HepG2 (cell line): Measurements from ENCODE around the gene LIMCH1. TPM values are rescaled to one million over a fixed set of nuclear protein-coding genes. Genes with fewer than 3 reads are reported as not detected.

Experiments used
- ATAC-seq: fragments of 200-7000 bp; cut with Tn5 transposase; 3 replicates; pipeline ENCODE4 v1.9.1; 2020; ENCODE audit warnings: mild to moderate bottlenecking, moderate library complexity
- BruUV-seq: library from RNA; stranded (reverse); fragments of 400-500 nt; replicated peaks from 2 replicates; lab custom pipeline; 2021; lab: Mats Ljungman, UMichigan
- CTCF ChIA-PET: fragments of 300-600 bp; formaldehyde crosslinking; extraction: SDS; loops from one replicate; lab custom pipeline; 2021; ENCODE audit warnings: low total read pairs, inconsistent platforms, low intra/inter-chr PET ratio; lab: Yijun Ruan, JAX
- POLR2A ChIA-PET: fragments of 350-600 bp; sonication (Branson Sonifier 250); formaldehyde crosslinking; loops from one replicate; lab custom pipeline; 2020; ENCODE audit warnings: antibody characterized with exemption, inconsistent platforms; lab: Yijun Ruan, JAX
- DNase-seq: peaks from one replicate; pipeline ENCODE4 v3.0.0-alpha.2; 2015; ENCODE audit warnings: low spot score
- FAIRE-seq: peaks from 3 replicates; lab custom pipeline; 2011; peaks lifted over from hg19 to GRCh38; lab: Jason Lieb, UNC
- H2AFZ ChIP-seq: one replicate; pipeline ENCODE4 v1.6.1; 2011; ENCODE audit warnings: low read length, inconsistent platforms
- H3K27ac ChIP-seq: fragments of 300-600 bp; 3 replicates; pipeline ENCODE4 v1.8.0; 2011; ENCODE audit warnings: mixed run types, mild to moderate bottlenecking, mixed read lengths, low read length, inconsistent platforms; ENCODE audit not compliant: insufficient read depth; ENCODE audit errors: extremely low read length
- H3K27me3 ChIP-seq, 2 experiments: fragments of 200-600 bp in 1 of 2; 2 replicates in 1 of 2; 3 replicates in 1 of 2; pipeline versions ENCODE4 v1.6.0 to v1.8.0; 2011; ENCODE audit warnings: low read length in 2 of 2, mild to moderate bottlenecking in 2 of 2, moderate library complexity in 2 of 2, inconsistent platforms in 1 of 2; ENCODE audit not compliant: insufficient read depth in 2 of 2, control insufficient read depth in 1 of 2
- H3K36me3 ChIP-seq, 2 experiments: fragments of 200-600 bp in 1 of 2; replicated peaks in 1 of 2; 2 replicates in 1 of 2; 3 replicates in 1 of 2; pipeline versions ENCODE4 v1.5.1 to v1.8.0; 2011; ENCODE audit warnings: low read length in 2 of 2, inconsistent platforms in 1 of 2; ENCODE audit not compliant: insufficient read depth in 2 of 2, control insufficient read depth in 1 of 2
- H3K4me1 ChIP-seq: 2 replicates; pipeline ENCODE4 v1.5.1; 2012; ENCODE audit warnings: low read length, inconsistent platforms; ENCODE audit not compliant: insufficient read depth
- H3K4me2 ChIP-seq: 2 replicates; pipeline ENCODE4 v1.6.0; 2011; ENCODE audit warnings: low read depth, low read length, inconsistent platforms
- H3K4me3 ChIP-seq, 3 experiments: fragments of 200-600 bp in 1 of 3; sonication (generic), shearing (Covaris generic) in 1 of 3; replicated peaks in 1 of 3; 2 replicates each; pipeline ENCODE4 v1.5.1; 2011 to 2016; ENCODE audit warnings: low read length in 3 of 3, inconsistent platforms in 2 of 3, low read depth in 2 of 3, mild to moderate bottlenecking in 2 of 3, control low read depth in 1 of 3, mixed read lengths in 1 of 3; ENCODE audit not compliant: insufficient read depth in 1 of 3
- H3K79me2 ChIP-seq: one replicate; pipeline ENCODE4 v1.6.1; 2011; ENCODE audit warnings: low read length, inconsistent platforms; ENCODE audit not compliant: insufficient read depth
- H3K9ac ChIP-seq: 2 replicates; pipeline ENCODE4 v1.6.0; 2011; ENCODE audit warnings: mild to moderate bottlenecking, low read depth, low read length, inconsistent platforms; ENCODE audit not compliant: insufficient read depth
- H3K9me3 ChIP-seq: 2 replicates; pipeline ENCODE4 v1.5.1; 2012; ENCODE audit warnings: mild to moderate bottlenecking, low read length
- H4K20me1 ChIP-seq: 2 replicates; pipeline ENCODE4 v1.6.0; 2011; ENCODE audit warnings: inconsistent platforms, mild to moderate bottlenecking, low read length, moderate library complexity; ENCODE audit not compliant: insufficient read depth
- GABPA ChIP-seq, 2 experiments: IDR thresholded peaks; 2 replicates each; pipeline ENCODE4 v1.6.1; 2011 to 2016; ENCODE audit warnings: low read depth in 2 of 2, low read length in 1 of 2, missing biosample characterization in 1 of 2, missing genetic modification characterization in 1 of 2
- HCFC1 ChIP-seq: fragments of 150-350 bp; IDR thresholded peaks from 2 replicates; pipeline ENCODE4 v1.6.1; 2014; ENCODE audit warnings: low read depth, low read length
- JDP2 ChIP-seq: sonication (generic); formaldehyde crosslinking; IDR thresholded peaks from 2 replicates; pipeline ENCODE4 v1.8.1; 2022; ENCODE audit warnings: missing genetic modification reagents, borderline replicate concordance
- KLF16 ChIP-seq, 2 experiments: sonication (generic) in 1 of 2; formaldehyde crosslinking in 1 of 2; IDR thresholded peaks; 2 replicates each; pipeline versions ENCODE4 v1.6.1 to v1.8.0; 2016 to 2023; ENCODE audit warnings: missing genetic modification reagents in 2 of 2, missing compliant biosample characterization in 1 of 2
- LBX2 ChIP-seq: sonication (generic); formaldehyde crosslinking; IDR thresholded peaks from 2 replicates; pipeline ENCODE4 v1.5.0; 2020; ENCODE audit warnings: missing genetic modification reagents, mild to moderate bottlenecking, borderline replicate concordance
- SMAD9 ChIP-seq: sonication (generic); formaldehyde crosslinking; IDR thresholded peaks from 2 replicates; pipeline ENCODE4 v1.5.1; 2020; ENCODE audit warnings: mild to moderate bottlenecking, missing genetic modification reagents
- ZBTB8A ChIP-seq: sonication (generic); formaldehyde crosslinking; IDR thresholded peaks from 2 replicates; pipeline ENCODE4 v1.4.0; 2020; ENCODE audit warnings: mild to moderate bottlenecking, low read depth, missing genetic modification reagents, borderline replicate concordance
- ZNF18 ChIP-seq: sonication (generic); formaldehyde crosslinking; IDR thresholded peaks from 2 replicates; pipeline ENCODE4 v1.8.0; 2022; ENCODE audit warnings: mild to moderate bottlenecking, missing genetic modification reagents; ENCODE audit not compliant: insufficient replicate concordance
- ZNF678 ChIP-seq: sonication (generic); formaldehyde crosslinking; IDR thresholded peaks from 2 replicates; pipeline ENCODE4 v1.4.0; 2020; ENCODE audit warnings: mild to moderate bottlenecking, missing genetic modification reagents
- WGBS: methylation state at CpG from one replicate; pipeline ENCODE4 v1.1.6; 2017; ENCODE audit warnings: low lambda C conversion rate; 5-methylcytosine and 5-hydroxymethylcytosine counted together
- in situ Hi-C: cut with HindIII; loops from 2 replicates; pipeline ENCODE4 v1.10.0; 2017; ENCODE audit warnings: low pct_unique_long_range_greater_than_20kb; ENCODE audit not compliant: extremely low pct_ligation_motif_present
- intact Hi-C: fragments of 100-400 bp; cut with micrococcal nuclease; formaldehyde crosslinking; loops from one replicate; pipeline ENCODE4 v1.10.0; 2022; ENCODE audit not compliant: unreplicated experiment
- polyA plus RNA-seq, 8 experiments: library from polyadenylated mRNA; depleted of rRNA in 3 of 8; stranded (reverse) in 7 of 8; unstranded in 1 of 8; fragments of >200 nt; fragmentation: Illumina TruSeq in 4 of 8; extraction: Trizol in 4 of 8; gene quantifications; 2 replicates each; pipeline versions ENCODE4 v1.2.1 to v1.2.3, GENCODE V29; 2011 to 2016; ENCODE audit warnings: low read depth in 4 of 8, missing spikeins in 1 of 8, mixed read lengths in 1 of 8; ENCODE audit not compliant: insufficient read depth in 1 of 8
- total RNA-seq, 5 experiments: library from RNA; depleted of rRNA; stranded (reverse); fragments of >200 nt; fragmentation: Illumina TruSeq; extraction: Trizol; gene quantifications; 2 replicates each; pipeline ENCODE4 v1.2.3, GENCODE V29; 2016; ENCODE audit warnings: low read depth in 1 of 5
- TF ChIP-seq, protein P1 (sequence below): sonication (generic); formaldehyde crosslinking; IDR thresholded peaks from 2 replicates; pipeline ENCODE4 v1.4.0; 2020; ENCODE audit warnings: missing genetic modification reagents, borderline replicate concordance
- TF ChIP-seq, protein P2 (sequence below): sonication (generic); formaldehyde crosslinking; IDR thresholded peaks from 2 replicates; pipeline ENCODE4 v1.8.0; 2022; ENCODE audit warnings: missing genetic modification reagents, mild to moderate bottlenecking, inconsistent platforms, borderline replicate concordance
- TF ChIP-seq, protein P3 (sequence below): sonication (generic); formaldehyde crosslinking; IDR thresholded peaks from 2 replicates; pipeline ENCODE4 v1.4.0; 2020; ENCODE audit warnings: missing genetic modification reagents

The LIMCH1 gene
- total and polyA plus RNA-seq, 2 of the 13 experiments (the other 11 are each of a cell fraction or from before 2014, with no cell fraction given), result 0.04 TPM; not detected in 1

DNA sequence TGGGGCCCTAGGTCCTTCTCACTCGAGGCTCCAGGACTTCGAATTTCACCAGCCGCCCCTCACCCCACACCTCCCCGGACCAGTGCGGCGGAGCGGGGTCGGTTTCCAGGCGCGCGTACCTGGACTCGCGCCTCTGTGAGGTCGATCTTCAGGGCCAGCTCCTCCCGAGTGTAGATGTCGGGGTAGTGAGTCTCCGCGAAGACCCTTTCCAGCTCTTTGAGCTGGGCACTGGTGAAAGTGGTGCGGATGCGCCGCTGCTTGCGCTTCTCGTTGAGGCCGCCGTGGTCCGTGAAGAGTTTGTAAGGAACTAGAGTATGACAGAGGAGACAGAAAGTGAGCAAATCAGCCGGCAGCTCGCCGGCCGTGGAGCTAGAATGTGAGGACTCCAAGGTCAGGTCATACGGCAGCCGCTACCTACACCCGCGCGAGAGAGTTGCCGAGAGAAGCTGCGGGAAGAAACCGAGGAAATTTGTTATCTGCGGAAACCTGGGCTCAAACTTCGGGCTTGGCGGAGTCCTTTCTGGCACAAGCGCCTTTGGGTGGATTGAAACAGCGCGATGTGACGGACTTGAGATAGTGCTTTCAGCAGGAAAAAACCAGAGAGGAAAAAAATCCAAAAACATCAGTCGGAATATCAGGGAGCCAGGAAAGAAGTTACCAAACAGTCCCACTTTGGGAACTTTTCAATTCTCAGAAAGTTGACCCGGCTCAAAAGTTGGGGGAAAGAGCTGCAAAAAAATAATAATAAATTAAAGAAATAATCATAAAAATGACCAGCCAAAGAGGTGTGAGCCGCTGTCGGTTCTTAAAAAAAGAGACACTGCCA, 209.5 kb downstream of the LIMCH1 start:
- Histone ChIP-seq H3K27ac (no peak overlapping the region), H3K79me2 (no peaks in the 10 kb centered on the region), H3K4me2 (no peak overlapping the region), H2AFZ (no peak overlapping the region), H4K20me1 (no peaks in the 10 kb centered on the region), H3K4me1 (no peaks in the 10 kb centered on the region), H3K27me3 (peaks cover 3 to 63% of the 10 kb centered on the region in 2 experiments; a peak in 3 of 5 replicates), H3K36me3 (no peaks in the 10 kb centered on the region), H3K9ac (no peak overlapping the region), H3K4me3 (no peak overlapping the region), H3K9me3 (no peaks in the 10 kb centered on the region)
- WGBS, result 66% methylated on average over 39 of the region's 49 CpGs
- CTCF ChIA-PET, result no interaction called here
- intact Hi-C loops (loop anchor here (5.0 kb wide), 1 partner anchor 465 kb away; no protein-coding TSS in a partner anchor), in situ Hi-C loops (no loop called here)
- no peak for FAIRE-seq
- POLR2A ChIA-PET, result no interaction called here
- ATAC-seq, result no peak
- no peak for DNase-seq
- BruUV-seq, result no TSS peak
- TF ChIP-seq ZNF18 (CRISPR knock-in tag), result no peak
- no peak for TF ChIP-seq KLF16 (CRISPR knock-in tag; IDR thresholded peaks at IDR 0.05)
- TF ChIP-seq SMAD9 (CRISPR knock-in tag), result no peak
- TF ChIP-seq, protein P1, sequence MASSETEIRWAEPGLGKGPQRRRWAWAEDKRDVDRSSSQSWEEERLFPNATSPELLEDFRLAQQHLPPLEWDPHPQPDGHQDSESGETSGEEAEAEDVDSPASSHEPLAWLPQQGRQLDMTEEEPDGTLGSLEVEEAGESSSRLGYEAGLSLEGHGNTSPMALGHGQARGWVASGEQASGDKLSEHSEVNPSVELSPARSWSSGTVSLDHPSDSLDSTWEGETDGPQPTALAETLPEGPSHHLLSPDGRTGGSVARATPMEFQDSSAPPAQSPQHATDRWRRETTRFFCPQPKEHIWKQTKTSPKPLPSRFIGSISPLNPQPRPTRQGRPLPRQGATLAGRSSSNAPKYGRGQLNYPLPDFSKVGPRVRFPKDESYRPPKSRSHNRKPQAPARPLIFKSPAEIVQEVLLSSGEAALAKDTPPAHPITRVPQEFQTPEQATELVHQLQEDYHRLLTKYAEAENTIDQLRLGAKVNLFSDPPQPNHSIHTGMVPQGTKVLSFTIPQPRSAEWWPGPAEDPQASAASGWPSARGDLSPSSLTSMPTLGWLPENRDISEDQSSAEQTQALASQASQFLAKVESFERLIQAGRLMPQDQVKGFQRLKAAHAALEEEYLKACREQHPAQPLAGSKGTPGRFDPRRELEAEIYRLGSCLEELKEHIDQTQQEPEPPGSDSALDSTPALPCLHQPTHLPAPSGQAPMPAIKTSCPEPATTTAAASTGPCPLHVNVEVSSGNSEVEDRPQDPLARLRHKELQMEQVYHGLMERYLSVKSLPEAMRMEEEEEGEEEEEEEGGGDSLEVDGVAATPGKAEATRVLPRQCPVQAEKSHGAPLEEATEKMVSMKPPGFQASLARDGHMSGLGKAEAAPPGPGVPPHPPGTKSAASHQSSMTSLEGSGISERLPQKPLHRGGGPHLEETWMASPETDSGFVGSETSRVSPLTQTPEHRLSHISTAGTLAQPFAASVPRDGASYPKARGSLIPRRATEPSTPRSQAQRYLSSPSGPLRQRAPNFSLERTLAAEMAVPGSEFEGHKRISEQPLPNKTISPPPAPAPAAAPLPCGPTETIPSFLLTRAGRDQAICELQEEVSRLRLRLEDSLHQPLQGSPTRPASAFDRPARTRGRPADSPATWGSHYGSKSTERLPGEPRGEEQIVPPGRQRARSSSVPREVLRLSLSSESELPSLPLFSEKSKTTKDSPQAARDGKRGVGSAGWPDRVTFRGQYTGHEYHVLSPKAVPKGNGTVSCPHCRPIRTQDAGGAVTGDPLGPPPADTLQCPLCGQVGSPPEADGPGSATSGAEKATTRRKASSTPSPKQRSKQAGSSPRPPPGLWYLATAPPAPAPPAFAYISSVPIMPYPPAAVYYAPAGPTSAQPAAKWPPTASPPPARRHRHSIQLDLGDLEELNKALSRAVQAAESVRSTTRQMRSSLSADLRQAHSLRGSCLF (CRISPR knock-in tag), result no peak
- TF ChIP-seq ZBTB8A (CRISPR knock-in tag), result no peak
- no peak for TF ChIP-seq ZNF678 (CRISPR knock-in tag)
- no peak for TF ChIP-seq GABPA (IDR thresholded peaks at IDR 0.05; ENCODE audit: low read depth, low read length)
- TF ChIP-seq GABPA (CRISPR knock-in tag; IDR thresholded peaks at IDR 0.05; ENCODE audit: low read depth), result no peak
- no peak for TF ChIP-seq JDP2 (CRISPR knock-in tag)
- TF ChIP-seq, protein P2, sequence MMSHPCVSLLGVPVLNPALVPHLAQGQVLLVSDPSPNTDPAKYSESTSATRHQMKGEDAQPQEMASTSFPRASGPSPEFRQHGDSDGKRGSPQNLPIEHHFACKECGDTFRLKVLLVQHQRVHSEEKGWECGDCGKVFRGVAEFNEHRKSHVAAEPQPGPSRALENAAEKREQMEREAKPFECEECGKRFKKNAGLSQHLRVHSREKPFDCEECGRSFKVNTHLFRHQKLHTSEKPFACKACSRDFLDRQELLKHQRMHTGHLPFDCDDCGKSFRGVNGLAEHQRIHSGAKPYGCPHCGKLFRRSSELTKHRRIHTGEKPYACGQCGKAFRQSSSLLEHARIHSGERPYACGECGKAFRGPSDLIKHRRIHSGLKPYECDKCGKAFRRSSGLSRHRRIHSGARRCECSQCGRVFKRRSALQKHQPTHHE (CRISPR knock-in tag), result no peak
- TF ChIP-seq LBX2 (CRISPR knock-in tag), result no peak
- TF ChIP-seq, protein P3, sequence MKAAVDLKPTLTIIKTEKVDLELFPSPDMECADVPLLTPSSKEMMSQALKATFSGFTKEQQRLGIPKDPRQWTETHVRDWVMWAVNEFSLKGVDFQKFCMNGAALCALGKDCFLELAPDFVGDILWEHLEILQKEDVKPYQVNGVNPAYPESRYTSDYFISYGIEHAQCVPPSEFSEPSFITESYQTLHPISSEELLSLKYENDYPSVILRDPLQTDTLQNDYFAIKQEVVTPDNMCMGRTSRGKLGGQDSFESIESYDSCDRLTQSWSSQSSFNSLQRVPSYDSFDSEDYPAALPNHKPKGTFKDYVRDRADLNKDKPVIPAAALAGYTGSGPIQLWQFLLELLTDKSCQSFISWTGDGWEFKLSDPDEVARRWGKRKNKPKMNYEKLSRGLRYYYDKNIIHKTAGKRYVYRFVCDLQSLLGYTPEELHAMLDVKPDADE (CRISPR knock-in tag), result no peak
- no peak for TF ChIP-seq HCFC1
